Measurements from ENCODE around the gene R3HDM2. TPM values are rescaled to one million over a fixed set of nuclear protein-coding genes. Genes with fewer than 3 reads are reported as not detected.

The R3HDM2 gene
- total RNA-seq, 1 experiment from 2014 or later, result 34.7 TPM

DNA sequence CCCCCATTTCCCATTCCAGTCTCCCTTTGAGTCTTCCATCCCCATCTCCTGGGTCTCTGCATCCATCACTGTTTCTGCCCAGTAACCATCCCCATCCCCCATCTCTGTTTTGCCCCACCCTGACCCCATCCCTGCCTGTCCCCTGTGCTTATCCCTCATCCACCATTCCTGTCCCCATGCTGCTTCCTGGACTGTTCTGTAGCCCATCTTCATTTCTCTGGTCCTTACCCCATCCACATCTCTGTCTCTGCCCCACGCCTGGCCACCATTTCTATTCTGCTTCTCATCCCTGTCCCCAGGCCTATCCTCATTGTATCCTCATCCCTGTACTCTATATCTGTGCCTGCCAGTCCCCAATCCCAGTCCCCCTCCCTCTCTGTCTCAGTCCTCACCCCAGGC, 210.1 kb downstream of the R3HDM2 start:
- TF ChIP-seq, protein P1, sequence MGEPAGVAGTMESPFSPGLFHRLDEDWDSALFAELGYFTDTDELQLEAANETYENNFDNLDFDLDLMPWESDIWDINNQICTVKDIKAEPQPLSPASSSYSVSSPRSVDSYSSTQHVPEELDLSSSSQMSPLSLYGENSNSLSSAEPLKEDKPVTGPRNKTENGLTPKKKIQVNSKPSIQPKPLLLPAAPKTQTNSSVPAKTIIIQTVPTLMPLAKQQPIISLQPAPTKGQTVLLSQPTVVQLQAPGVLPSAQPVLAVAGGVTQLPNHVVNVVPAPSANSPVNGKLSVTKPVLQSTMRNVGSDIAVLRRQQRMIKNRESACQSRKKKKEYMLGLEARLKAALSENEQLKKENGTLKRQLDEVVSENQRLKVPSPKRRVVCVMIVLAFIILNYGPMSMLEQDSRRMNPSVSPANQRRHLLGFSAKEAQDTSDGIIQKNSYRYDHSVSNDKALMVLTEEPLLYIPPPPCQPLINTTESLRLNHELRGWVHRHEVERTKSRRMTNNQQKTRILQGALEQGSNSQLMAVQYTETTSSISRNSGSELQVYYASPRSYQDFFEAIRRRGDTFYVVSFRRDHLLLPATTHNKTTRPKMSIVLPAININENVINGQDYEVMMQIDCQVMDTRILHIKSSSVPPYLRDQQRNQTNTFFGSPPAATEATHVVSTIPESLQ (CRISPR knock-in tag; IDR thresholded peaks at IDR 0.05), result no peak
- TF ChIP-seq USF1 (CRISPR knock-in tag; IDR thresholded peaks at IDR 0.05) (no peak), NR1H2 (CRISPR knock-in tag; IDR thresholded peaks at IDR 0.05) (no peak), PREB (CRISPR knock-in tag; IDR thresholded peaks at IDR 0.05; ENCODE audit: borderline replicate concordance) (no peak), RELA (CRISPR knock-in tag; IDR thresholded peaks at IDR 0.05; ENCODE audit: borderline replicate concordance) (no peak), PRDM15 (CRISPR knock-in tag; IDR thresholded peaks at IDR 0.05) (no peak), CDX4 (CRISPR knock-in tag; IDR thresholded peaks at IDR 0.05; ENCODE audit: borderline replicate concordance) (no peak), FOXP4 (CRISPR knock-in tag; IDR thresholded peaks at IDR 0.05) (no peak), ZNF263 (CRISPR knock-in tag; IDR thresholded peaks at IDR 0.05; ENCODE audit: low read depth) (no peak), ZNF512 (CRISPR knock-in tag; IDR thresholded peaks at IDR 0.05; ENCODE audit: borderline replicate concordance) (no peak)
- TF ChIP-seq, protein P2, sequence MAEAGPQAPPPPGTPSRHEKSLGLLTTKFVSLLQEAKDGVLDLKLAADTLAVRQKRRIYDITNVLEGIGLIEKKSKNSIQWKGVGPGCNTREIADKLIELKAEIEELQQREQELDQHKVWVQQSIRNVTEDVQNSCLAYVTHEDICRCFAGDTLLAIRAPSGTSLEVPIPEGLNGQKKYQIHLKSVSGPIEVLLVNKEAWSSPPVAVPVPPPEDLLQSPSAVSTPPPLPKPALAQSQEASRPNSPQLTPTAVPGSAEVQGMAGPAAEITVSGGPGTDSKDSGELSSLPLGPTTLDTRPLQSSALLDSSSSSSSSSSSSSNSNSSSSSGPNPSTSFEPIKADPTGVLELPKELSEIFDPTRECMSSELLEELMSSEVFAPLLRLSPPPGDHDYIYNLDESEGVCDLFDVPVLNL (CRISPR knock-in tag; IDR thresholded peaks at IDR 0.05; ENCODE audit: borderline replicate concordance, low read depth), result no peak
- TF ChIP-seq, protein P3, sequence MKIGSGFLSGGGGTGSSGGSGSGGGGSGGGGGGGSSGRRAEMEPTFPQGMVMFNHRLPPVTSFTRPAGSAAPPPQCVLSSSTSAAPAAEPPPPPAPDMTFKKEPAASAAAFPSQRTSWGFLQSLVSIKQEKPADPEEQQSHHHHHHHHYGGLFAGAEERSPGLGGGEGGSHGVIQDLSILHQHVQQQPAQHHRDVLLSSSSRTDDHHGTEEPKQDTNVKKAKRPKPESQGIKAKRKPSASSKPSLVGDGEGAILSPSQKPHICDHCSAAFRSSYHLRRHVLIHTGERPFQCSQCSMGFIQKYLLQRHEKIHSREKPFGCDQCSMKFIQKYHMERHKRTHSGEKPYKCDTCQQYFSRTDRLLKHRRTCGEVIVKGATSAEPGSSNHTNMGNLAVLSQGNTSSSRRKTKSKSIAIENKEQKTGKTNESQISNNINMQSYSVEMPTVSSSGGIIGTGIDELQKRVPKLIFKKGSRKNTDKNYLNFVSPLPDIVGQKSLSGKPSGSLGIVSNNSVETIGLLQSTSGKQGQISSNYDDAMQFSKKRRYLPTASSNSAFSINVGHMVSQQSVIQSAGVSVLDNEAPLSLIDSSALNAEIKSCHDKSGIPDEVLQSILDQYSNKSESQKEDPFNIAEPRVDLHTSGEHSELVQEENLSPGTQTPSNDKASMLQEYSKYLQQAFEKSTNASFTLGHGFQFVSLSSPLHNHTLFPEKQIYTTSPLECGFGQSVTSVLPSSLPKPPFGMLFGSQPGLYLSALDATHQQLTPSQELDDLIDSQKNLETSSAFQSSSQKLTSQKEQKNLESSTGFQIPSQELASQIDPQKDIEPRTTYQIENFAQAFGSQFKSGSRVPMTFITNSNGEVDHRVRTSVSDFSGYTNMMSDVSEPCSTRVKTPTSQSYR (CRISPR knock-in tag; IDR thresholded peaks at IDR 0.05), result no peak
- Mint-ChIP-seq H3K27me3 (ENCODE audit: low read depth) (peaks cover 92% of the 10 kb centered on the region), H3K36me3 (no peaks in the 10 kb centered on the region), H3K9me3 (no peaks in the 10 kb centered on the region), H3K4me3 (peak overlapping the region; percentile 51), H3K4me1 (peaks cover 53% of the 10 kb centered on the region), H3K27ac (no peak overlapping the region)
- ChIA-PET CTCF (interaction anchor here (1.1 to 10.4 kb wide), 3 partner anchors 9 to 238 kb away, joined by 3 to 660 read pairs (median 8); partner anchors contain the start of genes GLI1, SHMT2 and STAC3), POLR2A (interaction anchor here (7.6 kb wide), 1 partner anchor 19 kb away, joined by 97 read pairs; a partner anchor contains a TSS)
- ATAC-seq (no peak), DNase-seq (ENCODE audit: low spot score) (no peak)

Measured in WTC11 (cell line).